ENCODE measurements around the gene FOXP1.

- TF ChIP-seq POLR2AphosphoS5 (IDR thresholded peaks at IDR 0.05; ENCODE audit: low read depth, low read length) (no peak), POLR2A (IDR thresholded peaks at IDR 0.05; ENCODE audit: low read depth, low read length) (no peak), SPI1 (IDR thresholded peaks at IDR 0.05; ENCODE audit: low read depth, low read length) (no peak), TAF1 (IDR thresholded peaks at IDR 0.05; ENCODE audit: low read depth, low read length) (no peak), PAX5 (IDR thresholded peaks at IDR 0.05; ENCODE audit: insufficient read depth, low read length, severe bottlenecking) (no peak)
Measured at GRCh38 chr3:71351403-71352149, 232.0 kb downstream of the FOXP1 start.
